ENCODE measurements around the gene ASB10. TPM values are rescaled to one million over a fixed set of nuclear protein-coding genes. Genes with fewer than 3 reads are reported as not detected.

The ASB10 gene
- total RNA-seq, 2 experiments from 2014 or later: not detected

GRCh38 chr7:151195616-151196450 is 8.8 kb upstream of the ASB10 start:
- H3K36me3 Mint-ChIP-seq (ENCODE audit: low read depth): no peaks in the 10 kb centered on the region
- CTCF ChIA-PET: interaction anchor here (1.0 kb wide), 1 partner anchor 47 kb away, joined by 3 read pairs; no protein-coding TSS in a partner anchor
- H3K27me3 Mint-ChIP-seq (ENCODE audit: low read depth): no peaks in the 10 kb centered on the region
- DNase-seq: no peak
- H3K4me3 Mint-ChIP-seq: no peak overlapping the region
- H3K9me3 Mint-ChIP-seq: no peaks in the 10 kb centered on the region
- no peak overlapping the region for H3K27ac Mint-ChIP-seq
- H3K4me1 Mint-ChIP-seq (ENCODE audit: low read depth): no peaks in the 10 kb centered on the region
- intact Hi-C loops (cut with micrococcal nuclease): no loop called here

DNA sequence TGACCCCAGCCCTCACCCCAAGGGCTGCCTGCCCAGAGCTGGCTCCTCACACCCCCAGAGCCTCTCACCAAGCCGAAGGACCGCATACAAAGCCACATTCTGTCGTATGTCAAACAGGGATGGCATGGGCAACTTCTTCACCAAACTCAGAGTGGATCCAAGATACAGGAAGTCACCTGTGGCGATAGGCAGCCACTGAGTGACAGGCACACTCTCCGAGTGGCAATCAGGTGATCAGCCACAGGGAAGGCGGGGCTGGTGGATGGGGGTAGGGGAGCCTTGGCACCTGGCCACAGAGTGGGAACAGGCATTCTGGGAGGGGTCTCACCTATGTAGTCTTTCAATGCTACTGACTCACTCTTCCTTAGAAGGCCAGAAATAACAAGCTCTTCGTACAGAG is 7.1 kb upstream of the ASB10 start:
- Mint-ChIP-seq H3K27ac (no peak overlapping the region), H3K4me3 (no peak overlapping the region), H3K4me1 (ENCODE audit: low read depth) (no peaks in the 10 kb centered on the region), H3K27me3 (ENCODE audit: low read depth) (no peaks in the 10 kb centered on the region), H3K36me3 (ENCODE audit: low read depth) (no peaks in the 10 kb centered on the region), H3K9me3 (no peaks in the 10 kb centered on the region)
- CTCF ChIA-PET: no interaction called here
- intact Hi-C loops (cut with micrococcal nuclease): no loop called here
- no peak for DNase-seq

DNA sequence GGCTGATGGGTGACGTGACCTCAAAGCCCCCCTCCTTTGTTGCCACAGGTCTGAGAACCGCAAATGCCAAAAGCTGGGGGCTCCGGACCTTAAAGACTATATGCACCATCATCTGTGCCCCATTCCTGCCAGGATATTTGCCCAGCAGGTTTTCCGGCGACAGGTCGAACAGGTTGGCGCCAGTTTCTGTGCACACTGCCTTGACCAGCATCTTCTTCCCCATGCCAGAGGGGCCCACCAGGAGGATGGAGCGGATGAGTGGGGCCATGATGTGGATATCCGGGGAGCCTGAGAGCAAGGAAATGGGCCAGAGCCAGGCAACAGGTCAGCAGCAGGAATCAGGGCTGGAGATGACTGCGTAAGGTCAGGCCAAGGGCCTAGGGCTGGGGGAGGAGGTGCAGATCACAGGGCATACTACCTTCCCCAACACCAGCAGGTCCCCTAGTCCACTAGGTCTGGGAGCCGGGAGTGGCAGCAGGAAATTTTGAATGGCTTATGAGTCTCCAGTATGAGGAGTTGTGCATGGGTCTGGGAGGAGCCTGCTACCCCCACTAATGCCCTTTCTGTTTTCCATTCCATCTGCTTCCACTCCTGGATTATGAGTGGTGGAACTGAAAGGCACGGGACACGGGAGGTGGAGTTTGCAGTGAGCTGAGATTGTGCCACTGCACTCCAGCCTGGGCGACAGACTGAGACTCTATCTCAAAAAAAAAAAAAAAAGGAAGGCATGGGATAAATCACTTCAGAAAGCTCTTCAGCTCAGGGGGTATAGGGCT is 6.3 kb upstream of the ASB10 start:
- no peak for DNase-seq
- CTCF ChIA-PET: no interaction called here
- no peaks in the 10 kb centered on the region for H3K4me1 Mint-ChIP-seq (ENCODE audit: low read depth)
- no peak overlapping the region for H3K27ac Mint-ChIP-seq
- no peaks in the 10 kb centered on the region for H3K36me3 Mint-ChIP-seq (ENCODE audit: low read depth)
- intact Hi-C loops (cut with micrococcal nuclease): no loop called here
- no peak overlapping the region for H3K4me3 Mint-ChIP-seq
- no peaks in the 10 kb centered on the region for H3K9me3 Mint-ChIP-seq
- H3K27me3 Mint-ChIP-seq (ENCODE audit: low read depth): no peaks in the 10 kb centered on the region

- Mint-ChIP-seq H3K27me3 (ENCODE audit: low read depth) (no peaks in the 10 kb centered on the region), H3K4me3 (no peak overlapping the region), H3K4me1 (ENCODE audit: low read depth) (no peaks in the 10 kb centered on the region), H3K27ac (no peak overlapping the region), H3K36me3 (ENCODE audit: low read depth) (no peaks in the 10 kb centered on the region), H3K9me3 (no peaks in the 10 kb centered on the region)
- CTCF ChIA-PET: no interaction called here
- intact Hi-C loops (cut with micrococcal nuclease): no loop called here
- no peak for DNase-seq
These were observed 5.0 kb upstream of the ASB10 start for GRCh38 chr7:151192002-151192539.

DNA sequence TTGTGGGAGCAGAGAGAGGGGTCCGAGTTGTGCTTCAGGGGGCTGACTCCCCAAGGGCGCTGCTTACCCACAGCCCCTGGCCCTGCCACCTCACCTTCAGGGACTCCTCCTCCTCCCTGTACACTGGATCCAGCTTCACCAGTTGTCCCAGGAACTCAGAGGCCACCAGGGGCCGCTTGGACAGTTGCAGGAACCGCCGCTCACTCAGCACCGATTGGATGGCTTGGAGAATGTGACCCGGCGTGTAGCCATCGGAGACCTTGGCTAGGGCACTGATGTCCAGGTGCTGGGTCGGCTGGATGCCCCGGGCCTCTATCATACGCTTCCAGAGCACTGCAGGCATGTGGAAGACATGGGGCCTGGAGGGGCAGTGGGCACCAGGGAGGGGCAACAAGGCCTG is 4.5 kb upstream of the ASB10 start:
- CTCF ChIA-PET: interaction anchor here (0.6 kb wide), 1 partner anchor 59 kb away, joined by 3 read pairs; no protein-coding TSS in a partner anchor
- Mint-ChIP-seq H3K9me3 (no peaks in the 10 kb centered on the region), H3K27me3 (ENCODE audit: low read depth) (no peaks in the 10 kb centered on the region), H3K4me1 (ENCODE audit: low read depth) (no peaks in the 10 kb centered on the region), H3K27ac (no peak overlapping the region), H3K36me3 (ENCODE audit: low read depth) (no peaks in the 10 kb centered on the region), H3K4me3 (no peak overlapping the region)
- intact Hi-C loops (cut with micrococcal nuclease): no loop called here
- DNase-seq: no peak

DNA sequence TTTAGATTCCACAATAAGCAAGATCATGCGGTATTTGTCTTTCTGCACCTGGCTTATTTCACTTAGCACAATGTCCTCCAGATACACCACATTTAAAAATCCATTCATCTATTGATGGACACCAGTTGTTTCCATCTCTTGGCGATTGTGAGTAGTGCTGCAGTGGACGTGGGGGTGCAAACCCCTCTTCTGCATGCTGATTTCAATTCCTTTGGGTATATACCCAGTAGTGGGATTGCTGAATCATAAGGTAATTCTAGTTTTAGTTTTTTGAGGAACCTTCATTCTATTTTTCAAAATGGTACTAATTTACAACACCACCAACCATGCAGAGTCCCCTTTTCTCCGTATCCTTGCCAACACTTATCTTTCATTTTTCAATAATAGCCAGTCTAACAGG is 2.0 kb upstream of the ASB10 start:
- H3K27ac Mint-ChIP-seq: no peak overlapping the region
- no peaks in the 10 kb centered on the region for H3K9me3 Mint-ChIP-seq
- H3K27me3 Mint-ChIP-seq (ENCODE audit: low read depth): no peaks in the 10 kb centered on the region
- H3K4me1 Mint-ChIP-seq (ENCODE audit: low read depth): no peaks in the 10 kb centered on the region
- CTCF ChIA-PET: no interaction called here
- intact Hi-C loops (cut with micrococcal nuclease): no loop called here
- H3K4me3 Mint-ChIP-seq: no peak overlapping the region
- DNase-seq: no peak
- no peaks in the 10 kb centered on the region for H3K36me3 Mint-ChIP-seq (ENCODE audit: low read depth)

GRCh38 chr7:151188252-151188542 is 1.1 kb upstream of the ASB10 start:
- intact Hi-C loops (cut with micrococcal nuclease): no loop called here
- CTCF ChIA-PET: no interaction called here
- H3K27ac Mint-ChIP-seq: no peak overlapping the region
- no peaks in the 10 kb centered on the region for H3K27me3 Mint-ChIP-seq (ENCODE audit: low read depth)
- H3K4me1 Mint-ChIP-seq (ENCODE audit: low read depth): no peaks in the 10 kb centered on the region
- H3K9me3 Mint-ChIP-seq: no peaks in the 10 kb centered on the region
- no peak overlapping the region for H3K4me3 Mint-ChIP-seq
- DNase-seq: no peak
- no peaks in the 10 kb centered on the region for H3K36me3 Mint-ChIP-seq (ENCODE audit: low read depth)

- Mint-ChIP-seq H3K27ac (no peak overlapping the region), H3K27me3 (ENCODE audit: low read depth) (no peaks in the 10 kb centered on the region), H3K36me3 (ENCODE audit: low read depth) (no peaks in the 10 kb centered on the region), H3K4me3 (no peak overlapping the region), H3K4me1 (ENCODE audit: low read depth) (no peaks in the 10 kb centered on the region), H3K9me3 (no peaks in the 10 kb centered on the region)
- intact Hi-C loops (cut with micrococcal nuclease): no loop called here
- no peak for DNase-seq
- CTCF ChIA-PET: no interaction called here
These were observed 580 bp upstream of the ASB10 start for GRCh38 chr7:151187409-151188251.

DNA sequence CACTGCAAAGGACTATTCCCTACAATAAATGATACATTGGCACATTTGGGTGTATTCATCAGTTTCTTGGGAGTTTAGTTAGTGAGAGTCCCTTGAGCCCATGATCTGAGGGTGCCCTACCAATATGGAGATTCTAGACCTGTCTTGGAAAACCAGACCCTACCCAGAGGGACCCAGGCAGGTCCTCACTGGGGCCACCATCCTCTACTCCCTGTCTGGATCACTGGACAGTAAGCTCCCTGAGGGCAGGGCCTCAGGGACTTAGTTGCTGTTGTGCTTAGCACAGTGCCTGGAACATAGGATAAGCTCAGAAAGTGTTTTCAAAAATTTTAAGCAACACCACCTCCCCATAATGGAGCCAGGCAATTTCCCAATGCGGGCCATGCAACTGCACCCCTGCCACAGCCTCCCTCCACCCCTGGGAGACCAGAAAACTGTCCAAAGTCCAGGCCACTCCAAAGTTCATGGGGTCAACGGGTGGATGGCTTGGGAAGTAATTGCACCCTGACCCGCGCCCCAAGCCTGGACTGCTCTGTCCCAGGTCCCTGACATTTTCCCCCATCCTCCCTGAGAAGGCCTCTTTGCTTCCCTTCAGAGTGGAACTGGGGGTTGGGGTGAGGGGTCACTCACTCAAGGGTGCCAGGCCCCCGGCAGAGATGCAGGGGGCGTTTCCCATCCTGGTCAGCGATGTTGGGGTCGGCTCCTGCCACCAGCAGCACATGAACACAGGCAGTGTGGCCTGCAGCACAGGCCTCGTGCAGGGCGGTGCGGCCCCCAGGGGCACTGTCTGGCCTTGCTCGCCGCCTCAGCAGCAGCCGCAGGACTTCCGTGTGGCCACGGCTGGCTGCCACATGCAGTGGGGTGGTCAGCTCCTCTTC is 1.0 kb downstream of the ASB10 start:
- Mint-ChIP-seq H3K4me3 (no peak overlapping the region), H3K36me3 (ENCODE audit: low read depth) (no peaks in the 10 kb centered on the region), H3K27me3 (ENCODE audit: low read depth) (no peaks in the 10 kb centered on the region), H3K9me3 (no peaks in the 10 kb centered on the region), H3K27ac (no peak overlapping the region), H3K4me1 (ENCODE audit: low read depth) (no peaks in the 10 kb centered on the region)
- CTCF ChIA-PET: no interaction called here
- no peak for DNase-seq
- intact Hi-C loops (cut with micrococcal nuclease): no loop called here

DNA sequence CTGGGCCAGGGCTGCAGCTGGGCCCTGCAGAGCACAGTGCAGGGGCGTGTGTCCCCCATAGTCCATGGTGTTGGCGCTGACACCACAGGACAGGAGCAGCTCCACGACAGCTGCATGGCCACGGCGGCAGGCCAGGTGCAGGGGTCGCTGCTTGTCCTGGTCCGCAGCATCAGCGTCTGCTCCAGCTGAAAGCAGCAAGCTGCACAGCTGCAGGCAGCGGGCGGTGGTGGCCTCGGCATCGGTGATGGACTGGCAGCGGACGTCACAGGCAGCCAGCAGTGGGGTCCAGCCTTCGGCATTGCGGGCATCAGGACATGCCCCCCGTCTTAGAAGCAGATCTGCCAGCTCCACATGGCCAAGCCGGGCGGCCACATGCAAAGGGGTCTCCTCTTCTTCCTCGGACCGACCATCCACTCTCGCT is 6.0 kb downstream of the ASB10 start:
- Mint-ChIP-seq H3K9me3 (no peaks in the 10 kb centered on the region), H3K36me3 (ENCODE audit: low read depth) (no peaks in the 10 kb centered on the region), H3K27ac (no peak overlapping the region), H3K4me3 (no peak overlapping the region), H3K4me1 (ENCODE audit: low read depth) (no peaks in the 10 kb centered on the region), H3K27me3 (ENCODE audit: low read depth) (peaks cover 7% of the 10 kb centered on the region)
- DNase-seq: no peak
- intact Hi-C loops (cut with micrococcal nuclease): no loop called here
- CTCF ChIA-PET: interaction anchor here (1.2 kb wide), 1 partner anchor 57 kb away, joined by 3 read pairs; no protein-coding TSS in a partner anchor

DNA sequence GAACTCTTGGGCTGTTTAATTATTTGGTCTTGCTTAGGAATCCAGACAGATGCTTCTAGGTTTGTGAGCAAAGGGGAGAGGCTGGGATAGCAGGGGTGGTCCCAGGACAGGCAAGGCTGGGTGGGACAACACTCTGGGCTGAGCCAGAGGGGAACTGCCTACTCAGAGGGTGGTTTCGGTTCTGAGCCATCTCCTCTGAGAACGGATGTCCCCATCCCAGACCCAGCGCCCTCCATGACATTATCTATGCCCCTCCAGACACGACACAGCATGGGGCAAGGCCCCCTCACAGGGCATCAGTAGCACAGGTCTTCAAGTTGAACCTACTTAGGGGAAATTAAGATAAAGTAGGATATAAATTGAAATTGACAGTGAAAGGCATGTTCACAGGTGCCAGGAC is 7.1 kb downstream of the ASB10 start:
- CTCF ChIA-PET: interaction anchor here (0.8 kb wide), 1 partner anchor 10 kb away, joined by 3 read pairs; no protein-coding TSS in a partner anchor
- Mint-ChIP-seq H3K4me3 (no peak overlapping the region), H3K4me1 (ENCODE audit: low read depth) (no peaks in the 10 kb centered on the region), H3K27ac (no peak overlapping the region), H3K36me3 (ENCODE audit: low read depth) (no peaks in the 10 kb centered on the region), H3K9me3 (no peaks in the 10 kb centered on the region), H3K27me3 (ENCODE audit: low read depth) (peaks cover 7% of the 10 kb centered on the region)
- intact Hi-C loops (cut with micrococcal nuclease): no loop called here
- DNase-seq: no peak

Measured in activated naive CD4-positive, alpha-beta T cell treated with anti-CD3 and anti-CD28 coated beads for 36 hours (primary cell).